Non-pigmented ciliary epithelial cell (primary cell): Measurements from ENCODE around the gene PCDHA11.
"Not testable (repeated sequence)": the region's sequence is repeated elsewhere in the genome, so short reads cannot be mapped to it uniquely, and the experiment has no call there.

Experiments
- DNase-seq: peaks from one replicate; pipeline ENCODE4 v3.0.0-alpha.2; 2010; ENCODE audit warnings: low read depth

The PCDHA11 gene

DNA sequence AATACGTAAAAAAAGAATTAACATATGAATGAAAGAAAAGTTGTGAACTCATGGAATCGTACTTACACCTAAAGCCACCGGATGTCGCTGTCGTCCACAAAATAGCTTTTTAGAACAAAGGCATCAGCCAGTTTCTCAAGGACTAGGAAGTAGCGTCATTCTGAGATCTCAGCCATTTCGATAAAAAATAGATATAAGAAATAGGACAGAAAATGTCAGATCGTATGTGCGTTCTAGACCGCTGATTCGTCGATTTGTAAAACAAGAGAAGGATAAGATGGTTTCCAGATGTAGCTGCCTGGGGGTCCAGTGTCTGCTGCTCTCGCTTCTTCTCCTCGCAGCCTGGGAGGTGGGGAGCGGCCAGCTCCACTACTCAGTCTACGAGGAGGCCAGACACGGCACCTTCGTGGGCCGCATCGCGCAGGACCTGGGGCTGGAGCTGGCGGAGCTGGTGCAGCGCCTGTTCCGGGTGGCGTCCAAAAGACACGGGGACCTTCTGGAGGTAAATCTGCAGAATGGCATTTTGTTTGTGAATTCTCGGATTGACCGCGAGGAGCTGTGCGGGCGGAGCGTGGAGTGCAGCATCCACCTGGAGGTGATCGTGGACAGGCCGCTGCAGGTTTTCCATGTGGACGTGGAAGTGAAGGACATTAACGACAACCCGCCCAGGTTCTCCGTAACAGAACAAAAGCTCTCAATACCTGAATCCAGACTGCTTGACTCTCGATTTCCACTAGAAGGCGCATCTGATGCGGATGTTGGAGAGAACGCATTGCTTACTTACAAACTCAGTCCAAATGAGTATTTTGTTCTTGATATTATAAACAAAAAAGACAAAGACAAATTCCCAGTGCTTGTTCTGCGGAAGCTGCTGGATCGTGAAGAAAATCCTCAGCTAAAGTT lies 12.7 kb upstream of the PCDHA11 start, which contains the start of gene PCDHA10:
Gene PCDHA10, plus strand, starts transcription at position 126 of the 903 bp plus-strand sequence. Its CDS starts 152 bp downstream, at position 278.
- DNase-seq: no peak

DNA sequence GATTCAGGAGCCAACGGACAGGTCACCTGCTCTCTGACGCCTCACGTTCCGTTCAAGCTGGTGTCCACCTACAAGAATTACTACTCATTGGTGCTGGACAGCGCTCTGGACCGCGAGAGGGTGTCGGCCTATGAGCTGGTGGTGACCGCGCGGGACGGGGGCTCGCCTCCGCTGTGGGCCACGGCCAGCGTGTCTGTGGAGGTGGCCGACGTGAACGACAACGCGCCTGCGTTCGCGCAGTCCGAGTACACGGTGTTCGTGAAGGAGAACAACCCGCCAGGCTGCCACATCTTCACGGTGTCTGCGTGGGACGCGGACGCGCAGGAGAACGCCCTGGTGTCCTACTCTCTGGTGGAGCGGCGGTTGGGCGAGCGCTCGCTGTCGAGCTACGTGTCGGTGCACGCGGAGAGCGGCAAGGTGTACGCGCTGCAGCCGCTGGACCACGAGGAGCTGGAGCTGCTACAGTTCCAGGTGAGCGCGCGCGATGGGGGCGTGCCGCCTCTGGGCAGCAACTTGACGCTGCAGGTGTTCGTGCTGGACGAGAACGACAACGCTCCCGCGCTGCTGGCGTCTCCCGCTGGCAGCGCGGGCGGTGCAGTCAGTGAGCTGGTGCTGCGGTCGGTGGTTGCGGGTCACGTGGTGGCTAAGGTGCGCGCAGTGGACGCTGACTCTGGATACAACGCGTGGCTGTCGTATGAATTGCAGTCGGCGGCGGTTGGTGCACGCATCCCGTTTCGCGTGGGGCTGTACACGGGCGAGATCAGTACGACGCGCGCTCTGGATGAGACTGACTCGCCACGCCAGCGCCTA lies 11.4 kb upstream of the PCDHA11 start:
- DNase-seq: no peak

DNA sequence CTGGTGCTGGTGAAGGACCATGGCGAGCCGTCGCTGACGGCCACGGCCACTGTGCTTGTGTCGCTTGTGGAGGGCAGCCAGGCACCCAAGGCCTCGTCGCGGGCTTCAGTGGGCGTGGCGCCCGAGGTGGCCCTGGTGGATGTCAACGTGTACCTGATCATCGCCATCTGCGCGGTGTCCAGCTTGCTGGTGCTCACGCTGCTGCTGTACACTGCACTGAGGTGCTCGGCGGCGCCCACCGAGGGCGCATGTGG lies 10.8 kb upstream of the PCDHA11 start:
- no peak for DNase-seq

DNA sequence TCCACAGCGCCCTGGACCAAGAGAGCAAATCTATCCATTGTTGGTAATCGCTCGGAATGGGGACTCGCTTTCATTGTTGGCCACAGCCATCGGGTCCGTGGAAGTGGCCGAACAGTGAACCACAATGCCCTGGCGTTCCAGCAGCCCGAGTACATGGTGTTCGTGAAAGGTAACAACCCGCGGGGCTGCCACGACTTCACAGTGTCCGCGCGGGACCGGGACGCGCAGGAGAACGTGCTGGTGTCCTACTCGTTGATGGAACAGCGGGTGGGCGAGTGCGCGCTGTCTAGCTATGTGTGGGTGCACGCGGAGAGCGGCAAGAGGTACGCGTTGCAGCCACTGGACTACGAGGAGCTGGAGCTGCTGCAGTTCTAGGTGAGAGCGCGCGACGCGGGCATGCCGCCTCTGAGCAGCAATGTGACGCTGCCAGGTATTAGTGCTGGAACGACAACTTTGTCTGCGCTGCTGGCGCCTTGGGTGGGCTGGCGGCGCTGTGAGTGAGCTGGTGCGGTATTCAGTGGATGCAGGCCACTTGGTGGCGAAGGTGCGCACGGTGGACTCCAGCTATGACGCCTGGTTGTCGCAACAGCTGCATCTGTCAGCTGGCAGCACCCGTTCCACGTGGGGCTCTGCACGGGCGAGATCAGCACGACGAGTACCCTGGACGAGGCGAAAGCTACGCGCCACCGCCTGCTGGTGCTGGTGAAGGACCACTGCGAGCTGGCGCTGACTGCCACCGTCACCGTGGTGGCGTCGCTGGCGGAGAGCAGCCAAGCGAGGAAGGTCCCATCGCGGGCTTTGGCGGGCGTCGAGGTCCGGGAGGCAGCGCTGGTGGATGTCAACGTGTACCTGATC lies 6.1 kb upstream of the PCDHA11 start:
- DNase-seq: no peak

DNA sequence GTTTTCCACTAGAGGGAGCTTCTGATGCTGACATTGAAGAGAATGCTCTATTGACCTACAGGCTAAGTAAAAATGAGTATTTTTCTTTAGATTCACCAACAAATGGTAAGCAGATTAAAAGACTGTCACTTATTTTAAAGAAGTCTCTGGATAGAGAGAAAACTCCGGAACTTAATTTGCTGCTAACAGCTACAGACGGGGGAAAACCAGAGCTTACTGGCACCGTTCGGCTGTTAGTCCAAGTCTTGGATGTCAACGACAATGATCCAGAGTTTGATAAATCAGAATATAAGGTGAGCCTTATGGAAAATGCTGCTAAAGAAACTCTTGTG lies 764 bp downstream of the PCDHA11 start:
- DNase-seq: no peak

DNA sequence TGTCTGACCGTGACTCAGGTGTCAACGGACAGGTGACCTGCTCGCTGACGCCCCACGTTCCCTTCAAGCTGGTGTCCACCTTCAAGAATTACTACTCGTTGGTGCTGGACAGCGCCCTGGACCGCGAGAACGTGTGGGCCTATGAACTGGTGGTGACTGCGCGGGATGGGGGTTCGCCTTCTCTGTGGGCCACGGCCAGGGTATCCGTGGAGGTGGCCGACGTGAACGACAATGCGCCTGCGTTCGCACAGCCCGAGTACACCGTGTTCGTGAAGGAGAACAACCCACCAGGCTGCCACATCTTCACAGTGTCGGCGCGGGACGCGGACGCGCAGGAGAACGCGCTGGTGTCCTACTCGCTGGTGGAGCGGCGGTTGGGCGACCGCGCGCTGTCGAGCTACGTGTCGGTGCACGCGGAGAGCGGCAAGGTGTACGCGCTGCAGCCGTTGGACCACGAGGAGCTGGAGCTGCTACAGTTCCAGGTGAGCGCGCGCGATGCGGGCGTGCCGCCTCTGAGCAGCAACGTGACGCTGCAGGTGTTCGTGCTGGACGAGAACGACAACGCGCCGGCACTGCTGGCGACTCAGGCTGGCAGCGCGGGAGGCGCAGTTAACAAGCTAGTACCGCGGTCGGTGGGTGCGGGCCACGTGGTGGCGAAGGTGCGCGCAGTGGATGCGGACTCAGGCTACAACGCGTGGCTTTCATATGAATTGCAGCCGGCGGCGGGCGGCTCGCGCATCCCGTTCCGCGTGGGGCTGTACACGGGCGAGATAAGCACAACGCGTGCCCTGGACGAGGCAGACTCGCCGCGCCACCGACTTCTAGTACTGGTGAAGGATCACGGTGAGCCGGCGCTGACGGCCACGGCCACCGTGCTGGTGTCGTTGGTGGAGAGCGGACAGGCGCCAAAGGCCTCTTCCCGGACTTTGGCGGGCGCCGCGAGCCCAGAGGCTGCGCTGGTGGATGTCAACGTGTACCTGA lies 1.8 kb downstream of the PCDHA11 start:
- no peak for DNase-seq

DNA sequence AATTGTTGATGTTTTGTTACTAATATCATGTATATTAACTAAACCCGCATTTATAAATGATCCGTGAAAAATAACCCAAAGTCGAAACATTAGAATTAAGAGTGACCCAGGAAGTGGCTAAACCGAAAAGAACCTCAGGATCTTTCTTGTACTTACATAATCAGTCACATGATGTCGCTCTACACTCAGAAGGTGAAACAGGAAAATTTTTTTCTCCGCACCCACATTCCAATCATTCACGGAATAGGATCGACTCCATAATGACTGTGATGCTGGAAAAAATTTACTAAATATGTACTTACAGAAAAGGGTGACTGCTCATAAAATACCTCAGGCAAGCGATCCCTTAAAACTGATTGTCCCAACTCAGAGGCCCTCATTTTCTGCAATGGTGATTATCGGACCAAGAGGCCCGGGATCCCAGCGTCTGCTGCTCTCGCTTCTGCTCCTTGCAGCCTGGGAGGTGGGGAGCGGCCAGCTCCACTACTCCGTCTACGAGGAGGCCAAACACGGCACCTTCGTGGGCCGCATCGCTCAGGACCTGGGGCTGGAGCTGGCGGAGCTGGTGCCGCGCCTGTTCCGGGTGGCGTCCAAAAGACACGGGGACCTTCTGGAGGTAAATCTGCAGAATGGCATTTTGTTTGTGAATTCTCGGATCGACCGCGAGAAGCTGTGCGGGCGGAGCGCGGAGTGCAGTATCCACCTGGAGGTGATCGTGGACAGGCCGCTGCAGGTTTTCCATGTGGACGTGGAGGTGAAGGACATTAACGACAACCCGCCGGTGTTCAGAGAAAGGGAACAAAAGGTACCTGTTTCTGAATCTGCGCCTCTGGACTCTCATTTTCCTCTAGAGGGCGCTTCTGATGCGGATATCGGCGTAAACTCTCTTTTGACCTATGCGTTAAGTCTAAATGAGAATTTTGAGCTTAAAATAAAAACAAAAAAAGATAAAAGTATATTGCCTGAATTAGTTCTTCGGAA lies 6.6 kb downstream of the PCDHA11 start, which contains the start of gene PCDHA12:
Gene PCDHA12, plus strand, starts transcription at position 224 of the 981 bp plus-strand sequence. Its CDS starts 165 bp downstream, at position 389.
- DNase-seq: no peak

DNA sequence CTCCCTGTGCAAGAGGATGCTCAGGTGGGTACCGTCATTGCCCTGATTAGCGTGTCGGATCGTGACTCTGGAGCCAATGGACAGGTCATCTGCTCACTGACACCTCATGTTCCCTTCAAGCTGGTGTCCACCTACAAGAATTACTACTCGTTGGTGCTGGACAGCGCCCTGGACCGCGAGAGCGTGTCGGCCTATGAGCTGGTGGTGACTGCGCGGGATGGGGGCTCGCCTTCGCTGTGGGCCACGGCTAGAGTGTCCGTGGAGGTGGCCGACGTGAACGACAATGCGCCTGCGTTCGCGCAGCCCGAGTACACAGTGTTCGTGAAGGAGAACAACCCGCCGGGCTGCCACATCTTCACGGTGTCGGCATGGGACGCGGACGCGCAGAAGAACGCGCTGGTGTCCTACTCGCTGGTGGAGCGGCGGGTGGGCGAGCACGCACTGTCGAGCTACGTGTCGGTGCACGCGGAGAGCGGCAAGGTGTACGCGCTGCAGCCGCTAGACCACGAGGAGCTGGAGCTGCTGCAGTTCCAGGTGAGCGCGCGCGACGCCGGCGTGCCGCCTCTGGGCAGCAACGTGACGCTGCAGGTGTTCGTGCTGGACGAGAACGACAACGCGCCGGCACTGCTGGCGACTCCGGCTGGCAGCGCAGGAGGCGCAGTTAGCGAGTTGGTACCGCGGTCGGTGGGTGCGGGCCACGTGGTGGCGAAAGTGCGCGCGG lies 7.9 kb downstream of the PCDHA11 start:
- DNase-seq: not testable (repeated sequence)

DNA sequence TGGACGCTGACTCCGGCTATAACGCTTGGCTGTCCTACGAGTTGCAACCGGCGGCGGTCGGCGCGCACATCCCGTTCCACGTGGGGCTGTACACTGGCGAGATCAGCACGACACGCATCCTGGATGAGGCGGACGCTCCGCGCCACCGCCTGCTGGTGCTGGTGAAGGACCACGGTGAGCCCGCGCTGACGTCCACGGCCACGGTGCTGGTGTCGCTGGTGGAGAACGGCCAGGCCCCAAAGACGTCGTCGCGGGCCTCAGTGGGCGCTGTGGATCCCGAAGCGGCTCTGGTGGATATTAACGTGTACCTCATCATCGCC lies 8.5 kb downstream of the PCDHA11 start:
- no peak for DNase-seq

DNA sequence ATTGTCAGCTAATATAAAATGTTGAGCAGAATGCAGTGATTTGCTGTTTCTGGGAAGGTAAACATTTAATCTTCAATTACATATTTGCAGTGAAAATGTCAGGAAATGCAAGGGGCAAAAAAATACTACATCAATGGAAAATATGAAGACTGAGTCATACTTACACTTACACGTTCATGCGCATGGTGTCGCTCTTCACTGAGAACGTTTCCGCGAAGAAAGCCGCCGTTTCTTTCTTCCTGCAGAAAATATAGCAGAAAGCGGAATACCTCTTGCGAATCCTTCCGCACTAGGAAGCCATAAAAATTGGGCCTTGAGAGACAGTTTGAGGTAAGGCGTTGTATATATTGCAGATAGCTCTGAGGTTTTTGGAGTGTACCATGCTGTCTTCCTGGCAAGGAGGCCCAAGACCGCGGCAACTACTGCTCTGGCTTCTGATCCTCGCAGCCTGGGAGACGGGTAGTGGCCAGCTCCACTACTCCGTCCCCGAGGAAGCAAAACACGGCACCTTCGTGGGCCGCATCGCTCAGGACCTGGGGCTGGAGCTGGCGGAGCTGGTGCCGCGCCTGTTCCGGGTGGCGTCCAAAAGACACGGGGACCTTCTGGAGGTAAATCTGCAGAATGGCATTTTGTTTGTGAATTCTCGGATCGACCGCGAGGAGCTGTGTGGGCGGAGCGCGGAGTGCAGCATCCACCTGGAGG lies 13.3 kb downstream of the PCDHA11 start, which contains the start of gene PCDHA13:
Gene PCDHA13, plus strand, starts transcription at position 236 of the 702 bp plus-strand sequence. Its CDS starts 145 bp downstream, at position 381.
- DNase-seq: no peak

DNA sequence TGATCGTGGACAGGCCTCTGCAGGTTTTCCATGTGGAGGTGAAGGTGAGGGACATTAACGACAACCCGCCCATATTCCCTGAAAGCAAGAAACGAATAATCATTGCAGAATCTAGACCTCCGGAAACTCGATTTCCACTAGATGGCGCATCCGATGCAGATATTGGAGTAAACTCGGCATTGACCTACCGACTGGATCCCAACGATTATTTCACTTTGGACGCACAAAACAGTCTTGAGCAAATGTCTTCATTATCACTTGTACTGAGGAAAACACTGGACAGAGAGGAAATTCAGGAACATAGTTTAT lies 13.8 kb downstream of the PCDHA11 start:
- no peak for DNase-seq

DNA sequence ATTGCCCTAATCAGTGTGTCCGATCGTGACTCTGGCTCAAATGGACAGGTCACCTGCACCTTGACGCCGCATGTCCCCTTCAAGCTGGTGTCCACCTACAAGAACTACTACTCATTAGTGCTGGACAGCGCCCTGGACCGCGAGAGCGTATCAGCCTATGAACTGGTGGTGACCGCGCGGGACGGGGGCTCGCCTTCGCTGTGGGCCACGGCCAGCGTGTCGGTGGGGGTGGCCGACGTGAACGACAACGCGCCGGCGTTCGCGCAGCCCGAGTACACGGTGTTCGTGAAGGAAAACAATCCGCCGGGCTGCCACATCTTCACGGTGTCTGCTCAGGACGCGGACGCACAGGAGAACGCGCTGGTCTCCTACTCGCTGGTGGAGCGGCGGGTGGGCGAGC lies 14.6 kb downstream of the PCDHA11 start:
- DNase-seq: no peak

DNA sequence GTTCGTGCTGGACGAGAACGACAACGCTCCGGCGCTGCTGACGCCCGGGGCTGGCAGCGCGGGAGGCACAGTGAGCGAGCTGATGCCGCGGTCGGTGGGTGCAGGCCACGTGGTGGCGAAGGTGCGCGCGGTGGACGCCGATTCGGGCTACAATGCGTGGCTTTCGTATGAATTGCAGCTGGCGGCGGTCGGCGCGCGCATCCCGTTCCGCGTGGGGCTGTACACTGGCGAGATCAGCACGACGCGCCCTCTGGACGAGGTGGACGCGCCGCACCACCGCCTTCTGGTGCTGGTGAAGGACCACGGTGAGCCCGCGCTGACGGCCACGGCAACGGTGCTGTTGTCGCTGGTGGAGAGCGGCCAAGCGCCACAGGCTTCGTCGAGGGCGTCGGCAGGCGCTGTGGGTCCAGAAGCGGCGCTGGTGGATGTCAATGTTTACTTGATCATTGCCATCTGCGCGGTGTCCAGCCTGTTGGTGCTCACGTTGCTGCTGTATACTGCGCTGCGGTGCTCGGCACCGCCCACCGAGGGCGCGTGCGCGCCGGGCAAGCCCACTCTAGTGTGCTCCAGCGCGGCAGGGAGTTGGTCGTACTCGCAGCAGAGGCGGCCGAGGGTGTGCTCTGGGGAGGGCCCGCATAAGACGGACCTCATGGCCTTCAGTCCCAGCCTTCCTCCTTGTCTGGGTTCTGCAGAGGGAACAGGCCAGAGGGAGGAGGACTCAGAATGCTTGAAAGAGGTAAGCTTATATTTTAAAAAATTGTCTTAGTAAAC lies 15.4 kb downstream of the PCDHA11 start:
- no peak for DNase-seq

DNA sequence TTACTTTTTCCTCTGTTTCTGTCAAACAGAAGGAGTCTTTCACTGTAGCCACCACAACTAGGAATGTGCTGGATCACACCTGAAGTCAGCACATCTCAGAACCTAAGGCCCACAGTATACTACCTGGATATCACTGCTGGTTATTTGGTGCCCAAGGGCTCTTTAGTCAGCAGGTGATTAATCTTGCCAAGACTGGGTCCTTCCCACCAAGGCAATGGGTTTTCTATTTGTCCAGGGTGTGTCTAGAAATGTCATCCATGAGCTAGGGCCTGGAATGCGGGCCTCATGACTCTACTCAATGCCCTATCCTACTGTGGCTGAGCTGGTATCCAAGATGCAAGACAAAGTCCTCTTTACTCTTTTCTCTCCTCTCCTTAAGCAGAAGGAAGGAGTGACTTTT lies 47.6 kb downstream of the PCDHA11 start:
- no peak for DNase-seq
